ENCODE results near the gene NOC4L. TPM values are rescaled to one million over a fixed set of nuclear protein-coding genes. Genes with fewer than 3 reads are reported as not detected.

The NOC4L gene
- total RNA-seq (ENCODE audit: low replicate concordance): 3.5 and 12.1 TPM in 2 replicates

DNA sequence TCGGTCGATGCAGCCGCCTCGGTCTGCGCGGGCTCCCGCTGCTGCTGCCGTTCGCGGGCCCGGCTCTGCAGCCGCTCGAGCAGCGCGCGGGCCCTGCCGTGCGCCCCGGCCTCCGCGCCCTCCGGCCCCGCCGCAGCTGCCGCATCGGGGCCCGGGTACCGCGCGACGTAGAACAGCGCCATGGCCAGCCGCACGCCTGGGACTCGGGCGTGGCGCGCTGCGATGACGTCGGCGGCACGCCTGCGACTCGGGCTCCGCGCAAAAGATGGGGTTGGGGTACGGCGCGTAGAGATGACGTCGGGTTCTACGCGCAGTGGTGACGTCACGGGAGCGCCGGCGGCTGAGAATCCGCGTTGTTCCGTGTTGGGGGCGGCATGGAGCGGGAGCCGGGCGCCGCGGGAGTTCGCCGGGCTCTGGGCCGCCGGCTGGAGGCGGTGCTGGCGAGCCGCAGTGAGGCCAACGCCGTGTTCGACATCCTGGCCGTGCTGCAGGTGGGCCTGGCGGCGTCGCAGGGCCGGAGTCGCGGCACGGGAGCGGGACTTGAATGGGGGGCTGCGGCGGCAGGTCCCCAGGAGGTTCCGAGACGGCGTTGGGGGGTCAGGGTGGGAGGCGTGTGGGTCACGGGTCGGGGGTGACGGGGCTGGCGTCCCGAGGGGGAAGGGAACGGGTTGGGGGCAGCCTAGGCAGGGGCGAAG, at the start of gene NOC4L, which contains the start of gene DDX51:
NOC4L (plus strand) TSS at position 343 of the 695 bp plus-strand sequence; CDS start at position 375, 32 bp downstream.
DDX51 (minus strand) TSS at position 205 of the 695 bp plus-strand sequence; CDS start at position 182, 23 bp downstream.
- peak within 1 kb of the TSS; percentile 86 for H3K27ac Mint-ChIP-seq
- peak within 1 kb of the TSS; percentile 61 for H3K27ac ChIP-seq

DNA sequence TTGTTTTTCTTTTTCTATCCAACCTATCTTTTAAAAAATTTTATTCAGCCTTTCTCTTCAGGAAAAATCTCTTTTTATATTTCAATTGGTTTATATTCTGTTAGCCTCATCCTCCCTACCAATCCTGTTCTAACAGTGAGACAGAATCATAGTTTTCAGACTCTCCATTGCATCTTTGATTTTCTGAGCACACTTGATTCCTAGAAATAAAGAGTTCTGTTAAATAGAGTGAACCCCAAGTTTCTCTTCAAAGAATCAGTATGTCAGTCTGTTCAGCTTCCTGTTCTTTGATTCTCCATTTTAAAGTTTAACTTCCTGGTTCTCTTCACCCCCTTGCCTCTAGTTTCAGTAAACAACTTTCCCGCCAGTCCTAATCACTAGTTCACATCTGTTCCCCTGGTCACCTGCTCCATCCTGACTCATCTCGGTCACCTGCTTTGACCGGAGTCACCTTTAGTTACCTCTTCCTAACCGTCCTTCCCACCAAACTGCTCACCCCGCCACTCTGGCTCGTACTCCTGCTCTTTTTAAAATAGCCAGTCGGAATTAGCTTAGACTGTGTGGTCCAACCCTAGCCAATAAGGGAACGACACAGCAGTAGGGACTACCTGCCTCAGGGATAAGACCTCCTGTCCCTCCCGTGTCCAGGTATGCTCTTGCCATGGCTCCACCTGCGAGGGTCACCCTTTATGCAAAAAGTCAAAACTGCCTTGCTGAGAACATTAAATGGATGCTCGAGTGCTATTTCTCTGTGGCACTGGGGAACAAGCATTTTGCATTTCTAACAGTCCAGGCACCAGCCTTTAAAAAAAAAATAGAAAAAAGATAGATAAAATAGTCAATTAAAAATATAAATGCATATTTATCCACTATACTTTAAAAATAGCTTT, 48.5 kb upstream of the NOC4L start:
- H2AFZ ChIP-seq (replicated peaks): no peak overlapping the region
- peaks cover 4% of the 10 kb centered on the region for H3K27me3 Mint-ChIP-seq (ENCODE audit: insufficient read depth, low read depth)
- H3K4me3 Mint-ChIP-seq: no peak overlapping the region
- no peak overlapping the region for H3K27ac Mint-ChIP-seq
- peaks cover 16% of the 10 kb centered on the region for H4K20me1 ChIP-seq (ENCODE audit: low read depth)
- peaks cover 13% of the 10 kb centered on the region for H3K36me3 Mint-ChIP-seq
- no peaks in the 10 kb centered on the region for H3K4me1 ChIP-seq
- H3F3A ChIP-seq (ENCODE audit: low read depth): peaks cover 10% of the 10 kb centered on the region
- H3K9me3 ChIP-seq (ENCODE audit: low read depth): no peaks in the 10 kb centered on the region
- TF ChIP-seq, protein P1, sequence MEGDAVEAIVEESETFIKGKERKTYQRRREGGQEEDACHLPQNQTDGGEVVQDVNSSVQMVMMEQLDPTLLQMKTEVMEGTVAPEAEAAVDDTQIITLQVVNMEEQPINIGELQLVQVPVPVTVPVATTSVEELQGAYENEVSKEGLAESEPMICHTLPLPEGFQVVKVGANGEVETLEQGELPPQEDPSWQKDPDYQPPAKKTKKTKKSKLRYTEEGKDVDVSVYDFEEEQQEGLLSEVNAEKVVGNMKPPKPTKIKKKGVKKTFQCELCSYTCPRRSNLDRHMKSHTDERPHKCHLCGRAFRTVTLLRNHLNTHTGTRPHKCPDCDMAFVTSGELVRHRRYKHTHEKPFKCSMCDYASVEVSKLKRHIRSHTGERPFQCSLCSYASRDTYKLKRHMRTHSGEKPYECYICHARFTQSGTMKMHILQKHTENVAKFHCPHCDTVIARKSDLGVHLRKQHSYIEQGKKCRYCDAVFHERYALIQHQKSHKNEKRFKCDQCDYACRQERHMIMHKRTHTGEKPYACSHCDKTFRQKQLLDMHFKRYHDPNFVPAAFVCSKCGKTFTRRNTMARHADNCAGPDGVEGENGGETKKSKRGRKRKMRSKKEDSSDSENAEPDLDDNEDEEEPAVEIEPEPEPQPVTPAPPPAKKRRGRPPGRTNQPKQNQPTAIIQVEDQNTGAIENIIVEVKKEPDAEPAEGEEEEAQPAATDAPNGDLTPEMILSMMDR (IDR thresholded peaks at IDR 0.05): no peak
- TF ChIP-seq EZH2 (IDR thresholded peaks at IDR 0.05) (no peak), EZH2phosphoT487 (IDR thresholded peaks at IDR 0.05) (no peak)
- no peaks in the 10 kb centered on the region for H3K27me3 ChIP-seq
- no peak overlapping the region for H3K4me2 ChIP-seq
- peaks cover 18% of the 10 kb centered on the region for H3K79me2 ChIP-seq (ENCODE audit: low read depth)
- no peaks in the 10 kb centered on the region for H3K9me3 Mint-ChIP-seq
- no peaks in the 10 kb centered on the region for H3K4me1 Mint-ChIP-seq
- H3K27ac ChIP-seq: no peak overlapping the region
- H3K4me3 ChIP-seq: no peak overlapping the region
- peaks cover 4% of the 10 kb centered on the region for H3K36me3 ChIP-seq
- no peak overlapping the region for H3K9ac ChIP-seq
- no peak for DNase-seq (ENCODE audit: low spot score)

More for the DNA sequence above, at the start of gene NOC4L, which contains the start of gene DDX51:
- Mint-ChIP-seq H3K27me3 (ENCODE audit: insufficient read depth, low read depth) (peaks cover 2% of the 10 kb centered on the region), H3K4me1 (peaks cover 21% of the 10 kb centered on the region), H3K9me3 (no peaks in the 10 kb centered on the region), H3K36me3 (peaks cover 11% of the 10 kb centered on the region), H3K4me3 (peak within 1 kb of the TSS; percentile 94)
- peak within 1 kb of the TSS; percentile 95 for H3K4me2 ChIP-seq
- DNase-seq (ENCODE audit: low spot score): peak; percentile 98
- peaks cover 5% of the 10 kb centered on the region for H3K4me1 ChIP-seq
- peaks cover 27% of the 10 kb centered on the region for H3K79me2 ChIP-seq (ENCODE audit: low read depth)
- no peaks in the 10 kb centered on the region for H3K36me3 ChIP-seq
- peak within 1 kb of the TSS; percentile 94 for H2AFZ ChIP-seq (replicated peaks)
- H3K27me3 ChIP-seq: no peaks in the 10 kb centered on the region
- H3K9ac ChIP-seq: peak within 1 kb of the TSS; percentile 96
- H4K20me1 ChIP-seq (ENCODE audit: low read depth): peaks cover 14% of the 10 kb centered on the region
- peak within 1 kb of the TSS; percentile 96 for H3K4me3 ChIP-seq
- H3K9me3 ChIP-seq (ENCODE audit: low read depth): no peaks in the 10 kb centered on the region
- no peaks in the 10 kb centered on the region for H3F3A ChIP-seq (ENCODE audit: low read depth)
- TF ChIP-seq, protein P1 (IDR thresholded peaks at IDR 0.05): no peak

DNA sequence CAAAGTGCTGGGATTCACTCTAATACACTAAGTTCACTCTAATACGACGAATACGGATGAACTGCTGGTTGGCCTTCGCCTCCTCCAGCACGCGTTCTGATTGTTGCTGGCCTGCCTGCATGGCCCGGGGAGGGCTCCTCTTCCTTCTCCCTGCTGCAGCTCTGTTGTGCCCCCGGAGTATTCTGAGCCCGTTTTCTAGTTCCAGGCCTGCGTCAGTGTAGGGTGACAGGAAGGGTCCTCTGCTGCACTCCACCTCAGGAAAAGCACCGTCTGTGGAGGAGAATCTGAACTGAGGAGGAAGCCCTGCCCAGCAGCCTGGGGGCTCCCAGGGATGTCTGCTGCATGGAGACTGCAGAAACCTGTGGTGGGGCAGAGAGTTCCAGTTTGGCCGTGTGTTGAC, 44.5 kb upstream of the NOC4L start:
- Histone ChIP-seq H4K20me1 (ENCODE audit: low read depth) (peaks cover 36% of the 10 kb centered on the region), H3K4me1 (peaks cover 7% of the 10 kb centered on the region), H3K4me3 (no peak overlapping the region), H3K9me3 (ENCODE audit: low read depth) (no peaks in the 10 kb centered on the region), H3F3A (ENCODE audit: low read depth) (peaks cover 12% of the 10 kb centered on the region), H3K4me2 (no peak overlapping the region), H3K27ac (no peak overlapping the region), H3K36me3 (no peaks in the 10 kb centered on the region), H2AFZ (replicated peaks) (no peak overlapping the region), H3K27me3 (no peaks in the 10 kb centered on the region), H3K9ac (no peak overlapping the region), H3K79me2 (ENCODE audit: low read depth) (peaks cover 6% of the 10 kb centered on the region)
- no peaks in the 10 kb centered on the region for H3K9me3 Mint-ChIP-seq
- no peak for DNase-seq (ENCODE audit: low spot score)
- H3K4me3 Mint-ChIP-seq: no peak overlapping the region
- no peak overlapping the region for H3K27ac Mint-ChIP-seq
- H3K27me3 Mint-ChIP-seq (ENCODE audit: insufficient read depth, low read depth): no peaks in the 10 kb centered on the region
- peaks cover 12% of the 10 kb centered on the region for H3K36me3 Mint-ChIP-seq
- TF ChIP-seq EZH2phosphoT487 (IDR thresholded peaks at IDR 0.05) (no peak), EZH2 (IDR thresholded peaks at IDR 0.05) (no peak)
- TF ChIP-seq, protein P1 (IDR thresholded peaks at IDR 0.05): no peak
- H3K4me1 Mint-ChIP-seq: peaks cover 8% of the 10 kb centered on the region

All from neural progenitor cell (in vitro differentiated cells).